Breast epithelium (tissue), 4 donors: ENCODE measurements around the gene FAM227B. TPM values are rescaled to one million over a fixed set of nuclear protein-coding genes. Genes with fewer than 3 reads are reported as not detected.

Source experiments
- DNase-seq, 2 donors: peaks; one replicate each; pipeline ENCODE4 v3.0.0-alpha.2; 2019; ENCODE audit warnings: low spot score in 2 of 2
- H3K27ac ChIP-seq, 2 donors: fragments of 200-600 bp; sonication (generic) in 1 of 2; one replicate each; pipeline ENCODE4 v1.5.1; 2016 to 2019; ENCODE audit warnings: mild to moderate bottlenecking in 1 of 2
- H3K27me3 ChIP-seq, 2 donors: fragments of 200-600 bp; sonication (generic) in 1 of 2; one replicate each; pipeline versions ENCODE4 v1.5.1 to v1.6.0; 2017 to 2019; ENCODE audit warnings: control low read depth in 1 of 2, mild to moderate bottlenecking in 1 of 2
- H3K36me3 ChIP-seq: fragments of 200-600 bp; one replicate; pipeline ENCODE4 v1.5.1; 2019
- H3K4me1 ChIP-seq, 2 donors: fragments of 200-600 bp; sonication (generic); one replicate each; pipeline ENCODE4 v1.5.1; 2016 to 2019; ENCODE audit warnings: control low read depth in 1 of 2
- H3K4me3 ChIP-seq, 3 donors: fragments of 200-600 bp; sonication (generic); 1 replicate in 2 of 3; 2 replicates in 1 of 3; pipeline ENCODE4 v1.5.1; 2016 to 2019; ENCODE audit warnings: mild to moderate bottlenecking in 3 of 3, moderate library complexity in 2 of 3
- H3K9me3 ChIP-seq, 2 donors: fragments of 200-600 bp; sonication (generic) in 1 of 2; one replicate each; pipeline ENCODE4 v1.5.1; 2016 to 2019; ENCODE audit warnings: control low read depth in 1 of 2
- CTCF ChIP-seq, 3 donors: fragments of 450-650 bp; IDR thresholded peaks; one replicate each; pipeline ENCODE4 v1.5.1; 2016 to 2017; ENCODE audit warnings: antibody characterized with exemption in 3 of 3, mild to moderate bottlenecking in 3 of 3, moderate library complexity in 3 of 3
- POLR2A ChIP-seq: fragments of 450-650 bp; IDR thresholded peaks from one replicate; pipeline ENCODE4 v1.6.1; 2016; ENCODE audit warnings: antibody characterized with exemption, mild to moderate bottlenecking, moderate library complexity
- POLR2AphosphoS5 ChIP-seq, 3 donors: sonication (generic); formaldehyde crosslinking; IDR thresholded peaks; one replicate each; pipeline ENCODE4 v1.6.1; 2017; ENCODE audit warnings: antibody characterized with exemption in 3 of 3
- intact Hi-C: fragments of 100-400 bp; cut with DNase I; formaldehyde crosslinking; loops from one replicate; pipeline ENCODE4 v1.15.1; 2023; ENCODE audit warnings: low total_unique reads
- total RNA-seq, 3 donors: library from RNA; depleted of rRNA; stranded (reverse); fragments of >200 nt; gene quantifications; one replicate each; pipeline ENCODE4 v1.1.0, GENCODE V29; 2016

FAM227B gene
- total RNA-seq, 3 donors from 2014 or later = 1.3 to 13.0 (median 4.9) TPM

GRCh38 chr15:49441356-49441755 lies 179.3 kb downstream of the FAM227B start:
- Histone ChIP-seq H3K9me3 (no peaks in the 10 kb centered on the region), H3K27ac (peak overlapping the region in 1 of 2 donors; percentile 31), H3K4me3 (no peak overlapping the region), H3K4me1 (no peaks in the 10 kb centered on the region), H3K27me3 (no peaks in the 10 kb centered on the region), H3K36me3 (no peaks in the 10 kb centered on the region)
- TF ChIP-seq POLR2AphosphoS5 (IDR thresholded peaks at IDR 0.05) = no peak
- TF ChIP-seq CTCF (IDR thresholded peaks at IDR 0.05) = no peak
- no peak for TF ChIP-seq POLR2A
- intact Hi-C loops = no loop called here
- no peak for DNase-seq

GRCh38 chr15:49439678-49440395 lies 180.8 kb downstream of the FAM227B start:
- H3K27ac ChIP-seq = peak overlapping the region in 1 of 2 donors; percentile 19
- H3K27me3 ChIP-seq = no peaks in the 10 kb centered on the region
- no peak for TF ChIP-seq POLR2A
- TF ChIP-seq CTCF (IDR thresholded peaks at IDR 0.05) = no peak
- no peak for TF ChIP-seq POLR2AphosphoS5 (IDR thresholded peaks at IDR 0.05)
- H3K36me3 ChIP-seq = no peaks in the 10 kb centered on the region
- H3K4me1 ChIP-seq = no peaks in the 10 kb centered on the region
- no peak for DNase-seq
- H3K4me3 ChIP-seq = peak overlapping the region in 1 of 3 donors; percentile 41
- H3K9me3 ChIP-seq = no peaks in the 10 kb centered on the region
- intact Hi-C loops = no loop called here

DNA sequence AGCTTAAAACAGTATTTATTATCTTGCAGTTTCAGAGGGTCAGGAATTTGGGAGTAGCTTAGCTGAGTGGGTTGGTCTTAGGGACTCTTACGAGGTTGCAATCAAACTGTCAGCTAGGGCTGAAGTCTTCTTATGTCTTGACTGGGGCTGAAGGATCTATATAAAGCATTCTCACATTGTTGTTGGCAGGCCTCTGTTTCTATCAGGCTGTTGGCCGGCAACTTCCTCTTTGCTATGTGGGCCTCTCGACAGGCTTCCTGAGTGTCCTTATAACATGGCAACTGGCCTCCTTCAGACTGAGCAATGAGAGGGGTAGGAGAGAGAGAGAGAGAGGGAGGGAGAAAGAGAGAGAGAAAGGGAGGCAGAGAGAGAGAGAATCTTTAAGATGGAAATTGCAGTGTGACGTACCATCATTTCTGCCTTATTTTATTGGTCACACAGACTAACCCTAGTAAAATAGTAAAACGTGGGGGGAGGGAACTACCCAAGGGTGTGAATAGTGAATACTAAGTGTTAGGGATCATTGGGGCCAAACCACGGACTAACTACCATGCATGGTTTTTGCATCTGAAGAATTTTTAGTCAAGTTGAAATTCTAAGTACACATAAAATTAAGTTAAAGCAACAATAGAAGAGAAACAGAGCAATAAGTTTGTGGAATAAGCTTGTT lies 181.5 kb downstream of the FAM227B start:
- no peak for TF ChIP-seq POLR2A
- Histone ChIP-seq H3K27me3 (no peaks in the 10 kb centered on the region), H3K27ac (peak overlapping the region; percentile 19 to 23), H3K9me3 (no peaks in the 10 kb centered on the region), H3K4me3 (peak overlapping the region in 1 of 3 donors; percentile 41), H3K4me1 (no peaks in the 10 kb centered on the region), H3K36me3 (no peaks in the 10 kb centered on the region)
- DNase-seq = no peak
- intact Hi-C loops = no loop called here

DNA sequence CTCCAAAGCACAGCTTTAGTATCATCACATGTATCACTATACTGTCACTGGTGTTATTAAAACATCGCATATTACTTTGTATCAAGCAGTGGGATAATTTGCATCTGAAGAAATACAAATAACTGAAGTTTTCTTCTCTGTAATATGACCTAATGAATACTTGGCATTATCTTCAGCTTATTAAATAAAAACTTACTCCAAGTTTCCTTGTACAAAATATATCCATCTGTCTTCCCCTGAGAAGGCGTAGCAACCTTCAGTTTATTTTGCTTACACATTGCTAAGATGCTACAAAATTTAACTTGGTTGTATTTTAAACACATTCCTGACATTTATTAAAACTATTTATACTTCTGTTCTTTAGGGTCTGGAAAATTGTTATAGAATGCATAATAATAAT lies 183.9 kb downstream of the FAM227B start:
- Histone ChIP-seq H3K4me3 (peak overlapping the region in 1 of 3 donors; percentile 37), H3K9me3 (no peaks in the 10 kb centered on the region), H3K36me3 (no peaks in the 10 kb centered on the region), H3K27me3 (no peaks in the 10 kb centered on the region), H3K4me1 (no peaks in the 10 kb centered on the region), H3K27ac (no peak overlapping the region)
- intact Hi-C loops = no loop called here
- DNase-seq = no peak
- TF ChIP-seq POLR2A (no peak), POLR2AphosphoS5 (IDR thresholded peaks at IDR 0.05) (no peak), CTCF (IDR thresholded peaks at IDR 0.05) (no peak)

DNA sequence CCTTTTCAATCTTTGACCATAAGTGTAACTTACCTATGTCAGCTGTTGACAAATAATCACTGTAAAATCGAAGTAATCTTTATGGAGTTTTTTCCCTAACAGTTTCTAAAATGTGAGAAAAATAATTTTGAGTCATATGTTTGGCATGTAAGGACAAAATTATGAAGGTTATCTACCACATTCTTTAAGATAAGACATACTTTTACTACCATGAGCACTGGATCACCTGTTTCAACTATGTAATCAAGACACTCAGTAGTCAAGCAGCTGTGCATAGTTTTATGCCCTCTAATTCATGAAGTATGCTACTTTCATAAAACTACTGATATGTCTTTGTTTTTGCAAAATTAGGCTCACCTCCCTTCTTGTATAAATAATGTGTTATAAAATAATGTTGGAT lies 185.4 kb downstream of the FAM227B start:
- H3K36me3 ChIP-seq = no peaks in the 10 kb centered on the region
- peak overlapping the region in 1 of 3 donors; percentile 6 for H3K4me3 ChIP-seq
- H3K27ac ChIP-seq = no peak overlapping the region
- intact Hi-C loops = no loop called here
- H3K27me3 ChIP-seq = no peaks in the 10 kb centered on the region
- TF ChIP-seq CTCF (IDR thresholded peaks at IDR 0.05) (no peak), POLR2AphosphoS5 (IDR thresholded peaks at IDR 0.05) (no peak), POLR2A (no peak)
- H3K4me1 ChIP-seq = no peaks in the 10 kb centered on the region
- DNase-seq = no peak
- H3K9me3 ChIP-seq = no peaks in the 10 kb centered on the region
